Epithelial cell of prostate (primary cell): ENCODE results near the gene MAP2K5.

Source experiments
- DNase-seq: peaks from one replicate; pipeline ENCODE4 v3.0.0-alpha.2; 2011; ENCODE audit warnings: low read depth, low spot score
- H3K27ac ChIP-seq: fragments of 450-650 bp; 2 replicates; pipeline ENCODE4 v1.5.1; 2017; ENCODE audit warnings: mild to moderate bottlenecking

MAP2K5 gene

GRCh38 chr15:67818464-67818863 is 276.0 kb downstream of the MAP2K5 start:
- no peak overlapping the region for H3K27ac ChIP-seq
- DNase-seq, result no peak

GRCh38 chr15:67819636-67820035 is 277.1 kb downstream of the MAP2K5 start:
- no peak for DNase-seq
- no peak overlapping the region for H3K27ac ChIP-seq

GRCh38 chr15:67820122-67820991 is 277.9 kb downstream of the MAP2K5 start:
- DNase-seq, result no peak
- no peak overlapping the region for H3K27ac ChIP-seq

- no peak for DNase-seq
- H3K27ac ChIP-seq, result no peak overlapping the region
Measured at GRCh38 chr15:67820992-67821783, 278.7 kb downstream of the MAP2K5 start.

GRCh38 chr15:67821784-67822440 is 279.4 kb downstream of the MAP2K5 start:
- H3K27ac ChIP-seq, result no peak overlapping the region
- DNase-seq, result no peak

GRCh38 chr15:67822537-67823313 is 280.2 kb downstream of the MAP2K5 start:
- no peak overlapping the region for H3K27ac ChIP-seq
- DNase-seq, result no peak

GRCh38 chr15:67823314-67824196 is 281.1 kb downstream of the MAP2K5 start:
- no peak for DNase-seq
- no peak overlapping the region for H3K27ac ChIP-seq

DNA sequence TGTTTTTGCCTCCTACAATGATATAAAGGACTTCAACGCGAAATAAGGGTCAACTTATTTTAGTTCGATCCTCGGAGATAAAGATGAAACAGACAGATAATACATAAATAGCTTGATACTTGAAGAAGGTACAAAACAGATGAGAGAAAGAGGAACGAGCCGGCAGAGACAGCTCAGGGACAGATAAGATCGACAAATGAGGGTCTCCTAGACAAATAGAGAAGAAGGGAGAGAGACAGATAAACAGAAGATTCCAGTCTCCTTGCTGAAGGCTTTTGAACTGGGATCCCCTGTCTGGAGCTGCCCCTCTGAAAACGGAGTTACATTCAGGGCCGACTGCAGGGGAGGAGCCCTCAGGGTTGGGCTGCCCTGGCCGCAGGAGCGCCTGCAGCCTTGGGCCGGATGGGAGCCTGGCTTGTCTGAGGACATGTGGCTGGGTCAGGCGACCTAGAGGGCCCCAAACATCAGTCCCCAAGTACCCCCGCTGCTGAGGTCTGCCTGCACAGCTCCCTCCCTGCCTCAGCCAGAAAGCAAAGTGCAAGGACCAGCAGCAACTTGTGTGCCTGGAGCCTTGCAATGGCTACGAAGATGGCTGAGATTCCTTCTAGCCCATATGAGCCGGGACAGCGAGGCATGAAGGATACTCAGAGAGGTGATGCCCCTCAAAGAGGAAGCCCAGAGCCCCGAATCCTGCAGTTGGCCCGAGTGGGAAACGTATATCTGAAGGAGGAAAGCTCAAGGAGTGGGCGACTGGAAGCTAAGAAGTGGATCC is 281.9 kb downstream of the MAP2K5 start:
- no peak overlapping the region for H3K27ac ChIP-seq
- DNase-seq, result no peak

DNA sequence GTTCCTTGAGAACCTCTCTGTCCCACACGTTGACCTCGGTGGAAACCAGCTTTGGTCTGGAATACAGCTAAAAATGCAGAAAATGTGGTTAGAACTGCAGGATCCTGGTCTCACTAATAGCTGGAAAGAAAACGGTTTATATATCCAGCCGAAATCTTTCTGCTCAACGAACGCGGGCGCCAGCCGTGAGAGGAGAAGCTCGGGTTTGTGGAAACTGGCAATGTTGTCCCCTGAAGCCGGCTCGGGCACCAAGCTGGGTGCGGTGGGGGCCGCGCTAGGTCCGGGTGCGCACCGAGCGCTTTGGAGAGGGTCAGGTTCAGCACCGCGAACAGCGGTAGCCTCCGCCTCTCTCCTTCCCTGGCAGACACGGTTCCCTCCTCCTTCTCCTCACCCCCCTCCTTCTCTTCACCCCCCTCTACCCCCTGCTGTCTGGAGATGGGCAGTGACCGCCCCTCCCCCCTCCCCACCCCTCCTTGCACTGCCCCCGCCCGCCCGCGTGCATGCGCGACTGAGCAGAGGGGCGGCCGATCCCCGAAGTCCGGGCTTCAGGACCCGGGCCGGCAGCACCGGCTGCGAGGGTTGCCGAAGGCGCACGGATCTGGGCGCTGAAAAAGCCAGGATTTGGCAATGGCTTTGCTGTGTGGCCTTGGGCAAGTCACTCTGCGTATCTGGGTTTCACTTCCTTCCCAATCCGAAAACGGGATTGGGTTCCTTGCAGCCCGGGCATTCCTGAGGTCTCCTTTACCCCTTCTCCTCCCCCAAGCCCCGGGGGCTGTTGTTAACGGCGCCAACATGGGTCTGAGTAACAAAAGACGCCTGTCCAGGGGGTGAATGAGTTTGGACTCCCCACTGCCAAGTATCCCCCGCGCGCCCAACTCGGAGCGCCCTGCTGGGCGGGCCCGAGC is 282.7 kb downstream of the MAP2K5 start, which contains the start of gene SKOR1:
Gene SKOR1, plus strand, starts transcription at position 534 of the 905 bp plus-strand sequence. Its CDS starts 94 bp downstream, at position 628.
- no peak within 1 kb of the TSS for H3K27ac ChIP-seq
- DNase-seq, result no peak

- no peak for DNase-seq
- H3K27ac ChIP-seq, result no peak overlapping the region
Measured at GRCh38 chr15:67825881-67826716, 283.6 kb downstream of the MAP2K5 start.

- H3K27ac ChIP-seq, result no peak overlapping the region
- no peak for DNase-seq
Measured at GRCh38 chr15:67826717-67827561, 284.4 kb downstream of the MAP2K5 start.

GRCh38 chr15:67827562-67828277 is 285.2 kb downstream of the MAP2K5 start:
- no peak for DNase-seq
- no peak overlapping the region for H3K27ac ChIP-seq

DNA sequence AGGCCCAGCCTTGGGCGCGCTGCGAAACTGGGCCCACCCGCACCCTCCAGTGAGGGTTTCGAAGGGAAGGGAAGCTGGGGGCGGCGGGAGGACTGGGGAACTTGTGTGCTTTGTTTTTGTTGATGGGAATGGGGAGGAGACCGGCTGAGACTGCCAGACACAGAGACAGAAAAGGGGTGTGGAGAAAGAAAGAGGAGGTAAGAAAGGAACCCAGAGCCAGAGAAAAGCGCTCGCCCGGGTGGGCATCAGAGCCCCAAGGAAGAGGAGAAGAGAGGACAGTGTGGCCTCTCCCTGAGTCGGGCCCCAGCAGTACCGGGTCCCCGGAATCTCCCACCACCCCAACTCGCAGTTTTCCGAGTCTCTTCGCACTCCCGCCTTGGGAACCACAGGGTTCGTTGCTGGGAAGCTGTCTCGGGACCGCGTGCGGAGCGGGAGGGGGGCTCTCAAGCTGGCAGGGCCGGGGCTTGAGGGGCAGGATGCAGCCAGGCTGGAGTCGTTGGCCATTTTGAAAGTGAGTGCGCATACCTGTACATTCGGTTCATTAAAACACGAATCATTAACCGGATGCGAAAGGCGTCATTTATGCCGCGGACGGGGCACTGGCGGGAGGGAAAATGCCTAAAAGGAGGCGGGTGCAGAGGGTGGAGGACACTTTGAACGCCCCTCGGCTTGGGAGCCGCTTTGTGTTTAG is 285.9 kb downstream of the MAP2K5 start:
- H3K27ac ChIP-seq, result no peak overlapping the region
- no peak for DNase-seq

GRCh38 chr15:67828969-67829646 is 286.6 kb downstream of the MAP2K5 start:
- H3K27ac ChIP-seq, result no peak overlapping the region
- no peak for DNase-seq
